DMS79 (cell line): ENCODE measurements around the gene SPDYE1.
"Not testable (repeated sequence)": the region's sequence is repeated elsewhere in the genome, so short reads cannot be mapped to it uniquely, and the experiment has no call there.

ENCODE experiments used
- DNase-seq: peaks from one replicate; lab custom pipeline; 2025; lab: John Stamatoyannopoulos, UW

SPDYE1 gene, protein sequence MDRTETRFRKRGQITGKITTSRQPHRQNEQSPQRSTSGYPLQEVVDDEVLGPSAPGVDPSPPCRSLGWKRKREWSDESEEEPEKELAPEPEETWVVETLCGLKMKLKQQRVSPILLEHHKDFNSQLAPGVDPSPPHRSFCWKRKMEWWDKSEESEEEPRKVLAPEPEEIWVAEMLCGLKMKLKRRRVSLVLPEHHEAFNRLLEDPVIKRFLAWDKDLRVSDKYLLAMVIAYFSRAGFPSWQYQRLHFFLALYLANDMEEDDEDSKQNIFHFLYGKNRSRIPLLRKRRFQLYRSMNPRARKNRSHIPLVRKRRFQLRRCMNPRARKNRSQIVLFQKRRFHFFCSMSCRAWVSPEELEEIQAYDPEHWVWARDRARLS

GRCh38 chr7:43997532-43997931, at the start of gene SPDYE1:
SPDYE1 (plus strand) TSS chr7:43997897; CDS start chr7:43999950, 2,053 bp downstream.
- not testable (repeated sequence) for DNase-seq

GRCh38 chr7:43952028-43952427, 45.7 kb upstream of the SPDYE1 start:
- DNase-seq, result no peak

DNA sequence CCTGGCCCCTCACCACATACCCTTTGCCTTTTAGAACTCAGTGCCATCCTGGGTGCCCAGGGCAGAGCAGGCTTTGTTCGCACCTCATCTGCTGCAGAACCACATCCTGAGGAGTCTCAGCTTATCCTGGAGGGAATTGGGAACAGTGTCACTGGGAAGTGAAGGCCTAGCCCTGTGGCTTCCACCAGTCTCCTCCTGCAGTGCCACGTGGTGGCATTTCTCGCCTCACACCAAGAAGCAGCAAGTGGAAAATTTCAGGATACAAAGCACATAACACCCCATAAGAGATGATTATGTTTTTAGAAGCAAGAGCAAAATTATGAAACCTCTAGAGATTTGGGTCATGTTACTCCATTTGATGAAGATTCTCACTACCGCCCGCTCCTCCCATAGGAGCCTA, 44.6 kb upstream of the SPDYE1 start:
- no peak for DNase-seq

DNA sequence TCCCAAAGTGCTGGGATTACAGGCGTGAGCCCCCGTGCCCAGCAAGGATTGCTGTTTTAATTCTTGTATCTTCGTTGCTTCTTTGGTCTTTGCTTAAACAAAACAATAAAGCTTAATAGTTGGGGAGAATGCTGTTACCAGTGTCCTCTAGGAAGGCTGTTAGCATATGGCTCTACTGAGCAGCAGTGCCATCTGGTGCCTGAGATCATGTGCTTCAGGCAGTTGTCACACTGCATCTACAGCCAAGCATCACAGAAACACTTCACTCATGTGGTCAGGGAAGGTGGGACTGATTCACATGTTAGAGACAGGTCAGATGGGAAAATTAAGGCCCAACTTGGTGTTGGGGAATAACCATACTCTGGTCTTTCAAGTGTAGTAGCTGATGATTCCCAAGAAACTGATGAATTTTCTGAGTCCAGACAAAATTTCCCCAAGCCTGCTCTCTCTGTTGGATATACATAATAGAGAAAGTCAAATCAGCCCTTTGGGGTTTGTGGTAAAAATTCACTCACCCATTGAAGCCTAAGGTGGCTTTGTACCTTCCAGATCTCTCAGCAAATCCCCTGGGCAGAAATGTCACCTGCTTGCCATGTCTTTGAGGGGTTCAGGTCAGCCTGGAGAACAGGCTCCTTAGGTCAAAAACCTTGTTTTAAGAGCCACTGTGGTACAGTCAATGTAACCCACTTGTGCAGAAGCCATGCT, 43.0 kb upstream of the SPDYE1 start:
- DNase-seq, result no peak

GRCh38 chr7:43956027-43956426, 41.7 kb upstream of the SPDYE1 start:
- DNase-seq, result no peak

GRCh38 chr7:43960933-43961332, 36.8 kb upstream of the SPDYE1 start:
- DNase-seq, result no peak

GRCh38 chr7:43966392-43966791, 31.3 kb upstream of the SPDYE1 start:
- DNase-seq, result not testable (repeated sequence)

DNA sequence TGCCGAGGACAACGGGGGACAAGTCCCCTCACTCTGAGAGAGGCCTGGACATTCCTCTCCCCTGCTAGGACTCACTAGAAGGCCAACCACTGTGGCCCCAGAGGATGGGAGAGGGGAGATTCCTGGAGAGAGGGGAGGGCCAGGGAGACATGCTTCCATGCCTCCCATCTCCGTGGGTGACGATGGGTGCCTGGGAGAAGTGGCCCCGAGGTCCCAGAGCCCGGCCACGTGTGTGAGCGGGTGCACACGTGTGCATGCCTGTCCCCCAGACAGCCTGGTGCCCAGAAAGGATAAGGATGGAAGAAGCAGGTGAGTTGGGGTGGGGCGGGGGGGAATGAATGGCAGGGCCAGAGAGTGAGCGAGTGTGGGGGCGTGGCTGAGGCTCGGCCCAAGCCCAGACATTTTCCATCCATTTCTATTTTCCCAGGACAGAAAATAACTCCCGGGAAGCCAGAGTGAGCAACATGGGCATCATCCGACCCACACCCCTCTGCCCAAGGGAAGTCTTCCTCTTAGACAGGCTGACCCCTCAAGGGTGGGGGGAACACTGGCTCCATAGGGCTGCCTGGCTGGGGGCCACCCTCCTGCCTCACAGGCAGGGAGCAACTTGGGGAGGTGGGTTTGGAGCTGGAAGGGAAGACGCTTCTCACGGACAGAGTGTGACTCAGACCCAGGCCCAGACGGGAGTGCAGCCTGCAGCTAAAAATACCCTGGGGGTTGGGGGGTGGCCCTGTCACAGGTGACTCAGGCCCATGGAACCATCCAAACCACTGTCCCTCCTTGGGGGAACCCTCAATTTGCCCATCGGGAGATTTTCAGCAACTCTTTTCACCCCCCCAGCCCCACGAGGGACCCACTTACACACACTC, 29.3 kb upstream of the SPDYE1 start:
- DNase-seq, result not testable (repeated sequence)

GRCh38 chr7:43969586-43969985, 28.1 kb upstream of the SPDYE1 start:
- DNase-seq, result not testable (repeated sequence)

- not testable (repeated sequence) for DNase-seq
Measured at GRCh38 chr7:43970698-43971097, 27.0 kb upstream of the SPDYE1 start.

DNA sequence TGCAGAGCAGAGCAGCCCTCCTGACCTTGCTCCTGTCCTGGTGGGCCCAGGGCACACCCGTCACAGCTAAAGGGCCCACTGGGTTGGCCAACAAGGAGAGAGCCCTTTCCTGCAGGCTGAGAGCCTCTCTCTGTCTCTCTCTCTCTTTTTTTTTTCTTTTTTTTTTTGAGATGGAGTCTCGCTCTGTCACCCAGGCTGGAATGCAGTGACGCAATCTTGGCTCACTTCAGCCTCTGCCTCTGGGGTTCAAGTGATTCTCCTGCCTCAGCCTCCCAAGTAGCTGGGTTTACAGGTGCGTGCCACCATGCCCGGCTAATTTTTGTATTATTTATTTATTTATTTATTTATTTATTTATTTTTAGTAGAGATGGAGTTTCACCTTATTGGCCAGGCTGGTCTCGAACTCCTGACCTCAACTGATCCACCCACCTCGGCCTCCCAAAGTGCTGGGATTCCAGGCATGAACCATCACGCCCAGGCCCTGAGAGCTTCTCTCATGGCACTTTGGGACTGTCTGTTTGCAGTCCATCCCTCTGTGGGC, 23.6 kb upstream of the SPDYE1 start:
- not testable (repeated sequence) for DNase-seq

- DNase-seq, result not testable (repeated sequence)
Measured at GRCh38 chr7:43974725-43975482, 22.8 kb upstream of the SPDYE1 start.

- DNase-seq, result no peak
Measured at GRCh38 chr7:43977525-43977924, 20.2 kb upstream of the SPDYE1 start.

DNA sequence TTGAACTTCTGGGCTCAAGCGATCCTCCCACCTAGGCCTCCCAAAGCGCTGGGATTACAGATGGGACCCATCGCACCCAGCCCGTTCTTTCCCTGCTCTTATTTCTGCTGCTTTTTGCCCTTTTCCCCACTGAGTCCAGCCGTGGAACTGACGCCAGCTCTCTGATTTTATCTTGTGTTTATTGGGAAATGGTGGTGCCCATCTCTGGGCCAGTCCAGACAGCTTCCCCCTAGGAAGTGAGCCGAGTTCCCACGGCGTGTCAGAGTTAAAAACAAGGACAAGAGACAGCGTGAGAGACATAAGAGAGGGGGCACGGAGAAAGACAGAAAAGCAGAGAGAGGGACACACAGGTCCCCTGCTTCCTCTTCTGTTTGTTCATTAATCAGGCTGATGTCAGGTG, 19.6 kb upstream of the SPDYE1 start:
- not testable (repeated sequence) for DNase-seq

- not testable (repeated sequence) for DNase-seq
Measured at GRCh38 chr7:43982848-43983247, 14.8 kb upstream of the SPDYE1 start.

DNA sequence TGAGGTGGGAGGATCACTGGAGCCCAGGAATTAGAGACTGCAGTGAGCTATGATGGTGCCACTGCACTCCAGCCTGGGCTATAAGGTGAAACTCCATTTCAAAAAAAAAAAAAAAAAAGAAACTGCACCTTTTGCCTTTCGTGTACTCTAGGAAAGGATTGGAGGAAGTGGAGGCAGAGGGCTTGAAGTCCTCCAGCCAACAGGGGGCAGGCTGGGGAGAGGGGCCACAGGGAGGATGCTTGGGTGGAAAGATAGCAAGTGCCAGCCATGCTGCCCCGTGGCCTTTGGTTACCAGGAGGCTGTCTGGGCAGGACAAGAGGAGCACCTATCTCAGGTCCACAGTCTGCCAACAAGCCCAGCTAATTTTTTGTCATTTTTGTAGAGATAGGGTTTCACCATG, 14.0 kb upstream of the SPDYE1 start:
- not testable (repeated sequence) for DNase-seq

GRCh38 chr7:43985904-43986864, 11.5 kb upstream of the SPDYE1 start:
- DNase-seq, result not testable (repeated sequence)

GRCh38 chr7:43987476-43987875, 10.2 kb upstream of the SPDYE1 start:
- not testable (repeated sequence) for DNase-seq

DNA sequence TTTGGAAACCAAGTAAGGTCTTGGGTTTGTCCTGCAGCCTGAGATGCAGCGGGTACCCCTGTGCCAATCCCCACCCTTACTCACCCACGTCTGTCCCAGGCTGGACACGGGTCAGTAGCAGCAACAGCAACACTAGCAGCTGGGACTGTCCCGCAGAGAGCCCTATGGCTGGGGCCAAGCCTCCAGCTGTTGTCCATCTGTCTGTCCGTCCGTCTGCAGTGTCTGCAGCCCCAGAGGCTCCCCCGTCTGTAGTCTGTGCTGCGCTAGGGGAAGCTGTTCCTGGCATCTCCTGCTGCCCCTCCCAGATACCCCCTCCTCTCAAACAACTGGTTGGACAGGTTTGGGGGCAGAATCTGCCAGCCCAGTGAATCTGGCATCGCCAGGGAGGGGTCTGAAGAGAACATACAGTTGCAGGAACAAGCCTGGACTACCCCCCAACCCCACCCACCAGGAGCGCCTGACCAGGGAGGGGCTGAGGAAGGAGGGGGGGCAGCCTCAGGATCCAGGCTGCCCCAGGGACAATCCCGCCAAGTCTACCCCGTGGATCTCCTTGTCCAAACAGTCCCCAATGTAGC, 7.6 kb upstream of the SPDYE1 start:
- DNase-seq, result peak; percentile 22

DNA sequence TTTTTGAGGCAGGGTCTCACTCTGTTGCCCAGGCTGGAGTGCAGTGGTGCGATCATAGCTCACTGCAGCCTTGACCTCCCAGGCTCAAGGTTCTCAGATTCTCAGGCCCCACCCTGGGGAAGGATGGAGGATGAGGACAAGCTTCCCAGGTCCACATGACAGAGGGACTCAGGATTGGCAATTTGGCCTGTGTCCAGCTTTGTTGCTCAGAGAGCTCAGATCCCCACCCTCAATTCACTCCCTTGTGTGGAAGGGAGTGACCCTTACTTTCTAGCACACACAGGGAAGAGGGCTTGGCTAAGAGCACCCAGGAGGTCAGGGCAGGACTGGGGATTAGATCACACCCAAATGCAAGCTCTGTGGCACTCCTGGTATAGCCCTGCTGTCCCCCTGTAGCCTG, 6.9 kb upstream of the SPDYE1 start:
- DNase-seq, result not testable (repeated sequence)
